HG03039 (cell line): ENCODE measurements around the gene GDE1.

Experiments used
- ATAC-seq: cut with Tn5 transposase; IDR thresholded peaks from one replicate; pipeline ENCODE4 v1.9.1; 2021; ENCODE audit warnings: mild to moderate bottlenecking, moderate library complexity; ENCODE audit not compliant: unreplicated experiment

The GDE1 gene

DNA sequence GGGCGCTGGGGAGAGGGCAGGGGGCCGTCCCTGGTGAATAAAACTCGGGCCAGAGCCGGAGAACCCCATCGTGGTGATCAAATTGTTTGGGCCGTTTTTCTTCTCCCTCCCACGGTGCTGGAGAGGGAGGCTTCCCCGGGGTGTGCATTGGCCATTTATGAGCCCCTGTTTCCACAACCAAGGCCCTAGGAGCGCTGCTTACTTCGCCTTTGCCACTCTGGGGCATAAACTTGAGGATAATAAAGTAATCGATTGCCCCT is 2.4 kb upstream of the GDE1 start:
- no peak for ATAC-seq

DNA sequence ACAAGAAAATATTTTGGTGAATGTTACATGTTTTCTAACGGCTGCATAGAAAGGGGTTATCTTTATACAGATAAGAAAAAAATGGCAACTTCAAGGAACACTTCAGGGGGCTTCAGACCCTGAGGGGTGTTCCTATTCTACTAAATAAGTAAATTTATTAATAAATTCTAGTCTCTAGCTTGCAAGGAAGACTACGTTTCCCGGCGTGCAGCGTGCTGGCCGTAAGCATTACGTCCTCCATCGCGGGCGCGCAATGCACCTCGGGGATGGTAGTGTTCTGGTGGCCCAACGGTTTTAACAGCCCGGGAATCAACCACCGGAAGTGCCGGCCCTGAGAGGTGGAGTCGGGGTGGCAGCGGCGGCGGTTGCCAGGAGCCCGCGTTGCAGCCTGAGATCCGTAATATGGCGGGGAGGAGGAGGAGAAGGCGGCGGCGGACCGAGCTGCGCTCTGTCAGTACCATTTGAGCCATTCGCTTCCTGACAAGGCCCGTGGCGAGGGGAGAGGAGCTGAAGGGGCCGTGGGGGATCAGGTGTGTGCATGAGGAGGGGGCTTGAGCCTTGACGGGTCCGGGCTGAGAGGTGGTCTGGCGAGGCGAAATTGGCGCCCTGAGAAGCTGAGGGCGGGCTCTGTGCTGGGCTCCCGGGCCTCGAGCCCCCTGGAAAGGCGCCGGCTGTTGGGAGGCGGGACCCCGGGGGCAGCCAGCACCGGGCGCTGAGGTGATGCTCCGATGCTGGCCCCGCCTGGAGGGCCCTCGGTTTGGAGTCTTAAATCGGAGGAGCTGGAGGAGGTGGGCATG is 1.9 kb upstream of the GDE1 start, which contains the start of gene CCP110:
TSS of gene CCP110 (plus strand) at position 384 of the 797 bp plus-strand sequence. CDS start 3,940 bp downstream, outside the sequence.
- ATAC-seq: peak; percentile 74

DNA sequence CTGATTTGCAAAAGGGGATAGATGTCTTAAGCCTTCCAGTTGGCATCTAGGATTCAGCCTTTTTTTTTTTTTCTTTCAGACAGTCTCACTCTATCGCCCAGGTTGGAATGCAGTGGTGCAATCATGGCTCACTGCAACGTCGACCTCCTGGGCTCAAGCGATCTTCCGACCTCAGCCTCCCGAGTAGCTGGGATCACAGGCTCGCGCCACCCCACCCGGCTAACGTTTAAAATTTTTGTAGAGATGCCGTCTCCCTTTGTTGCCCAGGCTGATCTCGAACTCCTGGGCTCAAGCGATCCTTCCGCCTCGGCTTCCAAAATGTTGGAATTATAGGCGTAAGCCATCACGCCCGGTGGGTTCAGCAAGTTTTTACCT is 1.3 kb upstream of the GDE1 start:
- ATAC-seq: no peak

- ATAC-seq: no peak
Observed at GRCh38 chr16:19522760-19523159, 862 bp upstream of the GDE1 start.

GRCh38 chr16:19522397-19522732 is 467 bp upstream of the GDE1 start:
- no peak for ATAC-seq

GRCh38 chr16:19520861-19521331 is 1.0 kb downstream of the GDE1 start:
- ATAC-seq: no peak

DNA sequence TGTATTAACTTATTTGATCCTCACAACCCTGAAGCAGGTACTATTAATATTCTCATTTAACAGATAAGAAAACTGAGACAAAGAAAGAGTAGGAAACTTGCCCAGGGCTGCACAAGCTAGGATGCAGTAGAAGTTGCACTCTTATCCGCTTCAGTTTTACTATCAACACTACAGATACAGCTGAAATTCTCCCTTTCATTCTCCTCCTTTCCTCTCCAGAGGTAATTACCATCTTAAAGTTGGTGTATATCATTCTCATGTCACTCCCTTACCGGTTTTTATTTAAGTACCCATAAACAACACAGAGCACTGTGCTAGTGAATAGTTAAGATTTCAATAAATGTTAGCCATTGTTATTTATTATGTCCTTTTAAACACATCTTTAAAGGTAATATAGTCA is 3.5 kb downstream of the GDE1 start:
- no peak for ATAC-seq

- no peak for ATAC-seq
Observed at GRCh38 chr16:19517424-19518089, 4.3 kb downstream of the GDE1 start.

- no peak for ATAC-seq
Observed at GRCh38 chr16:19515757-19516156, 6.1 kb downstream of the GDE1 start.

DNA sequence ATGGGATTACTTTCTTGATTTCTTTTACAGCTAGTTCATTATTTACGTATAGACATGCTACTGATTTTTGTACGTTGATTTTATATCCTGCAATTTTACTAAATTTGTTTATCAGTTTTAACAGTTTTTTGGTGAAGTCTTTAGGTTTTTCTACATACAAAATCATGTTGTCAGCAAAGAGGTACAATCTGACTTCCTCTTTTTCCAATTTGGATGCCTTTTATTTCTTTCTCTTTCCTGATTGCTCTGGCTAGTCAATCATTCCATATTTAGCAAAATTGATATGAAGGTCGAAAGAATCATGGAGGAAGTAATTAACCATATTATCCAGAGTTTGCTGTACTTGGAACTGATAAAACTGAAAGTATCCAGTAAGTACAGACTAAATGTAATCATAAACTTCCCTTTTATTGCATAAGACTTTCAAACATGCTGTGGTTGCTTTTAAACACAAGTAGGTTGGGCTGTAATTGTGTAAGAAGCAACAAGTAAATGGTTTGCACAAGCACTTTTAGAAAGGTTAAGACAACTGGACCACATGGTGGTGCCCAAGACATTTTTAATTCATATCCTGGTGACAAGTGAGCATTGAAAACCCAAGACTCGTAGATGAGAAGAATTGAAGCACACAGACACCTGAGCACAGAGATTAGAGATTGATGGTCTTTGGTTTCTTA is 8.4 kb downstream of the GDE1 start:
- no peak for ATAC-seq

GRCh38 chr16:19512297-19512696 is 9.6 kb downstream of the GDE1 start:
- ATAC-seq: no peak

- ATAC-seq: no peak
Observed at GRCh38 chr16:19507867-19508266, 14.0 kb downstream of the GDE1 start.

- ATAC-seq: no peak
Observed at GRCh38 chr16:19506965-19507364, 14.9 kb downstream of the GDE1 start.

GRCh38 chr16:19505600-19506303 is 16.1 kb downstream of the GDE1 start:
- no peak for ATAC-seq

DNA sequence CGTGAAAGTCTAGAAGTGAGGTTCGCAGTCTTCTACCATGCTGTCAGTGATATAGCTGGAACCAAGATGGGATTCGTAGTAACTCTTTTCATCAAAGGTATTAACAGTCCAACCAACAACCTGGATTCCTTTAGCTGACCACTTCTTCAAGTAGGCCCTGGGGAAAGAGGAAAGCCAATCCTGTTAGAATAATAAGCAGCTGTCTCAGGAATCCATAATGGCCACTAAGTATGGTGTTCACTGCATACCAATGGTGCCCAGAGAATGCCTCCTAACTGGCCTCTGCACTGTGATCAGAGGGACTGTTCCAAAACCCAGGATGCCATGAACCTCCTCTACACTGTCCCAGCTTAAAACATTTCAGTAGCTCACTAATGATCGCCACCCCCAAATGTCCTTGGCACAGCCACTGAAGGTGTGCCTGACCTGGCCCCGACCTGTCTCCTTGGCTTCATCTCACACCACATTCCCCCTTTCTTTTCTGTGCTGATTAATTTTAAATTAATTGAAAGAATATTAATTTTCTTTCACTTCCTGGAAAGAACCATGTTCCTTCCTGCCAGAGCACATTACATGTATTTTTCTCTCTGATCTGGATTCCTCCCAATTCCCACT is 18.3 kb downstream of the GDE1 start:
- ATAC-seq: no peak

DNA sequence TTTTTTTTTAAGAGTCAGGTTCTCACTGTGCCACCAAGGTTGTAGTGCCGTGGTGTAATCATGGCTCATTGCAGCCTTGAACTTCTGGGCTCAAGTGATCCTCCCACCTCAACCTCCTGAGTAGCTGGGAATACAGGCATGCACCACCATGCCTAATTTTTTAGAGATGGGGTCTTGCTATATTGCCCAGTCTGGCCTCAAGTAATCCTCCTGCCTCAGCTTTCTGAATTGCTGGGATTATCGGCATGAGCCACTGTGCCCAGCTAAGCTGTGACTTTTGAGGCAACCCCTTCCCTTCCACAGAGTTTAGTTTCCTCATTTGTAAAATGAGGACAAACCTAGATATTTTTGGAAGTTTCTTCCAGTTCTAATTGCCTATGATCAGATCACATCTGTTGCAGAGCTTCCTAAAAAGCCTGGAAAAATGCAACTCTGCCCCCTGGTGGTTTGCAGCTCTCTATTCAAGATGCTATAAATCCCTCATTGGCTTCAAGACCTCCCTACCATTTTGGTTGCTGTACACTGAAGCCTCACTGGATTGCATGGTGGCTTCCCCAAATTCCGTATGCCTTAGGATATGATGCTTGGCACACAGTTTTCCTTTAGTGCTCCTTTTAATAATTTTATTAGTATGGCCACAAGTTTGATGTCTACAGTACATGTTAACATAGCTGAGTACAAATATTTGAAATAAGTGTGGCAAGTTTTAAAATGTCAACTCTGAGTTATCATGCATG is 19.3 kb downstream of the GDE1 start:
- no peak for ATAC-seq

DNA sequence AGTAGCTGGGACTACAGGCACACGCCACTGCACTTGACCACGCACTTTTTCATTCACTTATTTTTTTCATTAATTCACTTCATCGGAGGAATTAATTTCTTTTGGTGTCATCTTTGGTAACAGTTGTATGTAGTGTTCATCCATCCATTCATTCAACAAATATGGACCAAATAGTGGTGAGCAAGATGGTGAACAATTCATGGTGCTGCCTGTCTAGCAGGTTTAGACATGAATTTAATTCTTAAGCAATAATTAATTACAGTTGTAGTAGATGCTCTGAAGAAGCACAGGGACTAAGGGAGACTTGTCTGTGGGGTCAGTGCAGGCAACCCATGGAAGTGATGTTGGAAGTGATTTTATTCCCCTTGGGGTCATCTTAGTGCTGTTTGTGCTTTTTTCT is 22.4 kb downstream of the GDE1 start:
- no peak for ATAC-seq

- no peak for ATAC-seq
Observed at GRCh38 chr16:19499006-19499405, 22.9 kb downstream of the GDE1 start.

DNA sequence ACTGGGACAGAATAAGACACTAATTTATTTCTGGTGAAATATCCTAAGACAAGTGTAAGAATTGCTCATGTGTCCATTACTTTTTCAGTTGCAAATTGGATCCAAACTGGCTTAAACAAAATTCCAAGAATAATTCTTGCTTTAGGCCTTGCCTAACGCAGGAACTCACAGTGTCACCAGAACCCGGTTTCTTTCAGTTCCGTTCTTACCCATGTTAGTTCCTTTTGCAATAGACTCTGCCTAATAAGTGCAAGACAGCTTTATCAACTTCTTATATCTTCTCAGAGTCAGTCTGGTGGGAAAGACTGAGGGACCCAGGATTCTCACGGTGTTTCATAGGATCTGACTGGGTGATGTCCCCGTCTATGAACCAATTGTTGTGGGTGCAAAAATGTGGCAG is 24.7 kb downstream of the GDE1 start:
- ATAC-seq: no peak

DNA sequence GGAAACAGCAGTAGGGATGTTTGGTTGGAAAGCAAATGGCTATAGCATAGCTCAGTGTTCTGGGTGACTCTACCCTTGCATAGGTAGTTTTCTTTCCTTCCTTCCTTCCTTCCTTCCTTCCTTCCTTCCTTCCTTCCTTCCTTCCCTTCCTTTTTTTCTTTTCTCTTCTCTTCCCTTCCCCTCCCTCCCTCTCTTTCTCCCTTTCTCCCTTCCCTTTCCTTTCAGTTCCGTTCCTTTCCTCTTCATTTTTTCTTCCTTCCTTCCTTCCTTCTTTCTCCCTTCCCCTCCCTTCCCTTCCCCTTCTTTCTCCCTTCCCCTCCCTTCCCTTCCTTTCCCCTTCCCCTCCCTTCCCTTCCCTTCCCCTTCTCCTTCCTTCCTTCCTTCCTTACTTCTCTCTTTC is 31.3 kb downstream of the GDE1 start:
- ATAC-seq: no peak
